K562 (cell line): ENCODE measurements around the gene FUCA1. TPM values are rescaled to one million over a fixed set of nuclear protein-coding genes. Genes with fewer than 3 reads are reported as not detected.

Experiments
- CBFA2T2 ChIP-seq: fragments of 450-650 bp; conservative IDR thresholded peaks from 2 replicates; pipeline ENCODE4 v1.6.1; 2017; ENCODE audit warnings: mild to moderate bottlenecking
- ESRRA ChIP-seq: fragments of 450-650 bp; IDR thresholded peaks from 2 replicates; pipeline ENCODE4 v1.6.1; 2014; ENCODE audit warnings: low read depth, mild to moderate bottlenecking, moderate library complexity, borderline replicate concordance
- HCFC1 ChIP-seq: IDR thresholded peaks from 2 replicates; pipeline ENCODE4 v1.6.1; 2012; ENCODE audit warnings: low read depth, low read length, improper control_type of control experiment
- HSF4 ChIP-seq: fragments of 250-450 bp; sonication (Bioruptor Pico); IDR thresholded peaks from 2 replicates; pipeline ENCODE4 v2.1.2; 2022; ENCODE audit warnings: mild to moderate bottlenecking, moderate library complexity, borderline replicate concordance
- LEF1 ChIP-seq: fragments of 450-650 bp; IDR thresholded peaks from 2 replicates; pipeline ENCODE4 v1.6.1; 2016; ENCODE audit warnings: mild to moderate bottlenecking
- MIER1 ChIP-seq: fragments of 450-650 bp; IDR thresholded peaks from 2 replicates; pipeline ENCODE4 v1.6.1; 2016; ENCODE audit warnings: antibody characterized with exemption, mild to moderate bottlenecking, low read depth
- RAD51 ChIP-seq: fragments of 450-650 bp; IDR thresholded peaks from 2 replicates; pipeline ENCODE4 v1.7.1; 2016; ENCODE audit warnings: low read depth, mild to moderate bottlenecking, borderline replicate concordance
- SAFB ChIP-seq: fragments of 200-400 bp; formaldehyde crosslinking; IDR thresholded peaks from 2 replicates; pipeline ENCODE4 v1.6.1; 2017; ENCODE audit warnings: low read depth, low read length, borderline replicate concordance
- TCF7 ChIP-seq: sonication (generic); IDR thresholded peaks from 2 replicates; pipeline ENCODE4 v1.6.1; 2016; ENCODE audit warnings: antibody characterized with exemption, borderline replicate concordance
- ZNF584 ChIP-seq: fragments of 200-800 bp; sonication (Bioruptor generic); IDR thresholded peaks from 2 replicates; pipeline ENCODE4 v1.6.1; 2016; ENCODE audit warnings: low read depth, mild to moderate bottlenecking, missing genetic modification characterization, missing compliant biosample characterization
- ZNF764 ChIP-seq: fragments of 250-450 bp; sonication (Bioruptor Pico); IDR thresholded peaks from 2 replicates; pipeline ENCODE4 v1.4.0; 2020; ENCODE audit warnings: low read depth, mild to moderate bottlenecking, moderate library complexity
- polyA plus RNA-seq, 8 experiments: library from polyadenylated mRNA; depleted of rRNA in 4 of 8; stranded (reverse) in 5 of 8; unstranded in 3 of 8; fragments of >200 nt; fragmentation: Nextera tagmentation in 2 of 8; fragmentation: Illumina TruSeq in 1 of 8; extraction: Ambion mirVana in 2 of 8; extraction: Trizol in 1 of 8; gene quantifications; 2 replicates each; pipeline versions ENCODE4 v1.2.1 to v1.2.3, GENCODE V29; 2011 to 2014; ENCODE audit warnings: inconsistent platforms in 1 of 8, missing spikeins in 1 of 8
- total RNA-seq, 7 experiments: library from RNA; depleted of rRNA in 6 of 7; stranded (reverse); fragments of >200 nt in 6 of 7; fragmentation: Illumina TruSeq in 2 of 7; extraction: Trizol in 2 of 7; gene quantifications; 2 replicates each; pipeline versions ENCODE4 v1.2.1 to v1.2.3, GENCODE V29; 2011 to 2021; ENCODE audit warnings: low replicate concordance in 1 of 7
- TF ChIP-seq, protein P1 (sequence below), 2 experiments: fragments of 450-650 bp; IDR thresholded peaks; 2 replicates each; pipeline ENCODE4 v1.6.1; 2018; ENCODE audit warnings: mild to moderate bottlenecking in 2 of 2, low read depth in 1 of 2; ENCODE audit not compliant: partially characterized antibody in 2 of 2
- TF ChIP-seq, protein P2 (sequence below): fragments of 150-350 bp; IDR thresholded peaks from 2 replicates; pipeline ENCODE4 v1.6.1; 2014; ENCODE audit warnings: low read depth, mild to moderate bottlenecking, low read length, borderline replicate concordance
- TF ChIP-seq, protein P3 (sequence below): fragments of 450-650 bp; IDR thresholded peaks from 2 replicates; pipeline ENCODE4 v1.6.1; 2016
- TF ChIP-seq, protein P4 (sequence below): sonication (generic); IDR thresholded peaks from 2 replicates; pipeline ENCODE4 v1.6.1; 2016
- TF ChIP-seq, protein P5 (sequence below), 2 experiments: fragments of 450-650 bp in 1 of 2; sonication (generic) in 1 of 2; formaldehyde crosslinking in 1 of 2; IDR thresholded peaks in 1 of 2; conservative IDR thresholded peaks in 1 of 2; 2 replicates each; pipeline versions ENCODE4 v1.6.1 to v1.8.1; 2016 to 2023; ENCODE audit warnings: mild to moderate bottlenecking in 2 of 2, moderate library complexity in 2 of 2, inconsistent platforms in 1 of 2, missing genetic modification reagents in 1 of 2

Gene FUCA1
- total and polyA plus RNA-seq, 9 of the 15 experiments (the other 6 are each of a cell fraction or from before 2014, with no cell fraction given), result 7.0 to 20.5 (median 13.5) TPM

DNA sequence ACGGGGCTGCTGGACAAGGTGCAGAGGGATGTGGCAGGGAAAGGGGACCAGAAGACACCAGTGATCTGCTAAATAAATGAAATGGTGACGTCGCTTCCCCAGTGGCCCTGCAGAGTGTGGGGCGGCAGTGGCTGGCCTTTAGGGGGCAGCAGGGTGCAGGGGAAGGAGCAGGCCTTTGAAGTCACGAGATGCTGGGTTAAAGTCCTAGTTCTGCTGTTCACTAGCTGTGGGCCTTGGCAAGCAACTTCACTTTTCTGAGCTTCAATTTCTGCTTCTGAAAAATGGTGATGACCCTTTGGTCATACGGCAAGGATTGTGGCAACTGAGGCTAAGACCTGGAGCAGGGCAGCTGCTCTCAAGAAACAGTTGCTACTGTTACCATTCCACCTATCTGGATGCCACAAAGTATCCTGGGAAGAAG is 58.3 kb downstream of the FUCA1 start (continued):
- TF ChIP-seq, protein P1, sequence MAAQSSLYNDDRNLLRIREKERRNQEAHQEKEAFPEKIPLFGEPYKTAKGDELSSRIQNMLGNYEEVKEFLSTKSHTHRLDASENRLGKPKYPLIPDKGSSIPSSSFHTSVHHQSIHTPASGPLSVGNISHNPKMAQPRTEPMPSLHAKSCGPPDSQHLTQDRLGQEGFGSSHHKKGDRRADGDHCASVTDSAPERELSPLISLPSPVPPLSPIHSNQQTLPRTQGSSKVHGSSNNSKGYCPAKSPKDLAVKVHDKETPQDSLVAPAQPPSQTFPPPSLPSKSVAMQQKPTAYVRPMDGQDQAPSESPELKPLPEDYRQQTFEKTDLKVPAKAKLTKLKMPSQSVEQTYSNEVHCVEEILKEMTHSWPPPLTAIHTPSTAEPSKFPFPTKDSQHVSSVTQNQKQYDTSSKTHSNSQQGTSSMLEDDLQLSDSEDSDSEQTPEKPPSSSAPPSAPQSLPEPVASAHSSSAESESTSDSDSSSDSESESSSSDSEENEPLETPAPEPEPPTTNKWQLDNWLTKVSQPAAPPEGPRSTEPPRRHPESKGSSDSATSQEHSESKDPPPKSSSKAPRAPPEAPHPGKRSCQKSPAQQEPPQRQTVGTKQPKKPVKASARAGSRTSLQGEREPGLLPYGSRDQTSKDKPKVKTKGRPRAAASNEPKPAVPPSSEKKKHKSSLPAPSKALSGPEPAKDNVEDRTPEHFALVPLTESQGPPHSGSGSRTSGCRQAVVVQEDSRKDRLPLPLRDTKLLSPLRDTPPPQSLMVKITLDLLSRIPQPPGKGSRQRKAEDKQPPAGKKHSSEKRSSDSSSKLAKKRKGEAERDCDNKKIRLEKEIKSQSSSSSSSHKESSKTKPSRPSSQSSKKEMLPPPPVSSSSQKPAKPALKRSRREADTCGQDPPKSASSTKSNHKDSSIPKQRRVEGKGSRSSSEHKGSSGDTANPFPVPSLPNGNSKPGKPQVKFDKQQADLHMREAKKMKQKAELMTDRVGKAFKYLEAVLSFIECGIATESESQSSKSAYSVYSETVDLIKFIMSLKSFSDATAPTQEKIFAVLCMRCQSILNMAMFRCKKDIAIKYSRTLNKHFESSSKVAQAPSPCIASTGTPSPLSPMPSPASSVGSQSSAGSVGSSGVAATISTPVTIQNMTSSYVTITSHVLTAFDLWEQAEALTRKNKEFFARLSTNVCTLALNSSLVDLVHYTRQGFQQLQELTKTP (IDR thresholded peaks at IDR 0.05; ENCODE audit: low read depth in 1 of 2, partially characterized antibody in 2 of 2), result peak in 1 of 2 experiments; percentile 64
- TF ChIP-seq SAFB (no peak), HSF4 (CRISPR knock-in tag) (no peak), ESRRA (peak; percentile 15; the same call in 1 of the 2 replicates), ZNF764 (CRISPR knock-in tag) (no peak), MIER1 (no peak), TCF7 (peak; percentile 99), CBFA2T2 (0 out of 2 replicates have a peak, but pooled peaks have one; percentile 3), RAD51 (peak; percentile 62; the same call in 1 of the 2 replicates), HCFC1 (peak; percentile 37; the same call in 1 of the 2 replicates), LEF1 (peak; percentile 99), ZNF584 (CRISPR knock-in tag) (no peak)
- TF ChIP-seq, protein P2, sequence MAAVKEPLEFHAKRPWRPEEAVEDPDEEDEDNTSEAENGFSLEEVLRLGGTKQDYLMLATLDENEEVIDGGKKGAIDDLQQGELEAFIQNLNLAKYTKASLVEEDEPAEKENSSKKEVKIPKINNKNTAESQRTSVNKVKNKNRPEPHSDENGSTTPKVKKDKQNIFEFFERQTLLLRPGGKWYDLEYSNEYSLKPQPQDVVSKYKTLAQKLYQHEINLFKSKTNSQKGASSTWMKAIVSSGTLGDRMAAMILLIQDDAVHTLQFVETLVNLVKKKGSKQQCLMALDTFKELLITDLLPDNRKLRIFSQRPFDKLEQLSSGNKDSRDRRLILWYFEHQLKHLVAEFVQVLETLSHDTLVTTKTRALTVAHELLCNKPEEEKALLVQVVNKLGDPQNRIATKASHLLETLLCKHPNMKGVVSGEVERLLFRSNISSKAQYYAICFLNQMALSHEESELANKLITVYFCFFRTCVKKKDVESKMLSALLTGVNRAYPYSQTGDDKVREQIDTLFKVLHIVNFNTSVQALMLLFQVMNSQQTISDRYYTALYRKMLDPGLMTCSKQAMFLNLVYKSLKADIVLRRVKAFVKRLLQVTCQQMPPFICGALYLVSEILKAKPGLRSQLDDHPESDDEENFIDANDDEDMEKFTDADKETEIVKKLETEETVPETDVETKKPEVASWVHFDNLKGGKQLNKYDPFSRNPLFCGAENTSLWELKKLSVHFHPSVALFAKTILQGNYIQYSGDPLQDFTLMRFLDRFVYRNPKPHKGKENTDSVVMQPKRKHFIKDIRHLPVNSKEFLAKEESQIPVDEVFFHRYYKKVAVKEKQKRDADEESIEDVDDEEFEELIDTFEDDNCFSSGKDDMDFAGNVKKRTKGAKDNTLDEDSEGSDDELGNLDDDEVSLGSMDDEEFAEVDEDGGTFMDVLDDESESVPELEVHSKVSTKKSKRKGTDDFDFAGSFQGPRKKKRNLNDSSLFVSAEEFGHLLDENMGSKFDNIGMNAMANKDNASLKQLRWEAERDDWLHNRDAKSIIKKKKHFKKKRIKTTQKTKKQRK, result no peak
- TF ChIP-seq, protein P3, sequence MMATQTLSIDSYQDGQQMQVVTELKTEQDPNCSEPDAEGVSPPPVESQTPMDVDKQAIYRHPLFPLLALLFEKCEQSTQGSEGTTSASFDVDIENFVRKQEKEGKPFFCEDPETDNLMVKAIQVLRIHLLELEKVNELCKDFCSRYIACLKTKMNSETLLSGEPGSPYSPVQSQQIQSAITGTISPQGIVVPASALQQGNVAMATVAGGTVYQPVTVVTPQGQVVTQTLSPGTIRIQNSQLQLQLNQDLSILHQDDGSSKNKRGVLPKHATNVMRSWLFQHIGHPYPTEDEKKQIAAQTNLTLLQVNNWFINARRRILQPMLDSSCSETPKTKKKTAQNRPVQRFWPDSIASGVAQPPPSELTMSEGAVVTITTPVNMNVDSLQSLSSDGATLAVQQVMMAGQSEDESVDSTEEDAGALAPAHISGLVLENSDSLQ, result no peak
- TF ChIP-seq, protein P4, sequence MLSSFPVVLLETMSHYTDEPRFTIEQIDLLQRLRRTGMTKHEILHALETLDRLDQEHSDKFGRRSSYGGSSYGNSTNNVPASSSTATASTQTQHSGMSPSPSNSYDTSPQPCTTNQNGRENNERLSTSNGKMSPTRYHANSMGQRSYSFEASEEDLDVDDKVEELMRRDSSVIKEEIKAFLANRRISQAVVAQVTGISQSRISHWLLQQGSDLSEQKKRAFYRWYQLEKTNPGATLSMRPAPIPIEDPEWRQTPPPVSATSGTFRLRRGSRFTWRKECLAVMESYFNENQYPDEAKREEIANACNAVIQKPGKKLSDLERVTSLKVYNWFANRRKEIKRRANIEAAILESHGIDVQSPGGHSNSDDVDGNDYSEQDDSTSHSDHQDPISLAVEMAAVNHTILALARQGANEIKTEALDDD, result peak; percentile 93
- TF ChIP-seq, protein P5, sequence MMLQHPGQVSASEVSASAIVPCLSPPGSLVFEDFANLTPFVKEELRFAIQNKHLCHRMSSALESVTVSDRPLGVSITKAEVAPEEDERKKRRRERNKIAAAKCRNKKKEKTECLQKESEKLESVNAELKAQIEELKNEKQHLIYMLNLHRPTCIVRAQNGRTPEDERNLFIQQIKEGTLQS (IDR thresholded peaks at IDR 0.05), result peak; percentile 60; the same call in 1 of the 2 replicates
- TF ChIP-seq, protein P5 (CRISPR knock-in tag; conservative IDR thresholded peaks at IDR 0.05), result no peak; the same call in 1 of the 2 replicates
